Measurements from ENCODE around the gene RSPH1. TPM values are rescaled to one million over a fixed set of nuclear protein-coding genes. Genes with fewer than 3 reads are reported as not detected.

Gene RSPH1
- total and polyA plus RNA-seq, 4 donors = 0.09 to 0.17 (median 0.16) TPM; not detected in 1

- H3K4me1 ChIP-seq (ENCODE audit: control insufficient read depth in 4 of 4, insufficient read depth in 4 of 4, low read length in 3 of 4) = no peaks in the 10 kb centered on the region
- H3K4me3 ChIP-seq (ENCODE audit: low read depth in 1 of 3, low read length in 3 of 3) = no peak overlapping the region
- WGBS = 85% methylated on average over 6 of the region's 6 CpGs
Observed at GRCh38 chr21:42486072-42486471, 10.0 kb downstream of the RSPH1 start.

GRCh38 chr21:42484966-42485365, 11.1 kb downstream of the RSPH1 start:
- Histone ChIP-seq H3K36me3 (ENCODE audit: control insufficient read depth in 4 of 4, insufficient read depth in 3 of 4, low read depth in 1 of 4, low read length in 3 of 4) (no peaks in the 10 kb centered on the region), H3K4me3 (ENCODE audit: low read depth in 1 of 3, low read length in 3 of 3) (no peak overlapping the region)

More at GRCh38 chr21:42486072-42486471, 10.0 kb downstream of the RSPH1 start:
- Histone ChIP-seq H3K9me3 (ENCODE audit: control insufficient read depth in 4 of 4, low read length in 3 of 4) (no peaks in the 10 kb centered on the region), H3K27ac (ENCODE audit: low read depth in 1 of 2, low read length in 2 of 2) (no peak overlapping the region), H3K36me3 (ENCODE audit: control insufficient read depth in 4 of 4, insufficient read depth in 3 of 4, low read depth in 1 of 4, low read length in 3 of 4) (no peaks in the 10 kb centered on the region), H3K27me3 (ENCODE audit: control insufficient read depth in 4 of 4, insufficient read depth in 4 of 4, low read length in 3 of 4) (no peaks in the 10 kb centered on the region), H3K9ac (ENCODE audit: low read depth in 1 of 2, low read length in 2 of 2) (no peak overlapping the region)
- TF ChIP-seq HNF4A (conservative IDR thresholded peaks at IDR 0.05) (no peak), EGR1 (IDR thresholded peaks at IDR 0.05; ENCODE audit: low read depth in 2 of 2) (no peak), JUND (IDR thresholded peaks at IDR 0.05) (no peak), REST (IDR thresholded peaks at IDR 0.05) (no peak), MAX (IDR thresholded peaks at IDR 0.05) (no peak), GABPA (IDR thresholded peaks at IDR 0.05 in 1 of 2, conservative IDR thresholded peaks at IDR 0.05 in 1 of 2) (no peak), ATF3 (IDR thresholded peaks at IDR 0.05) (no peak), RXRA (IDR thresholded peaks at IDR 0.05) (no peak), FOXA2 (IDR thresholded peaks at IDR 0.05) (no peak), TAF1 (conservative IDR thresholded peaks at IDR 0.05) (no peak), FOXA1 (IDR thresholded peaks at IDR 0.05) (no peak), NR2F2 (IDR thresholded peaks at IDR 0.05) (no peak), SP1 (IDR thresholded peaks at IDR 0.05) (no peak)
- no peak for DNase-seq (ENCODE audit: low spot score)

More at GRCh38 chr21:42484966-42485365, 11.1 kb downstream of the RSPH1 start:
- no peaks in the 10 kb centered on the region for H3K27me3 ChIP-seq (ENCODE audit: control insufficient read depth in 4 of 4, insufficient read depth in 4 of 4, low read length in 3 of 4)
- no peak for DNase-seq (ENCODE audit: low spot score)
- H3K4me1 ChIP-seq (ENCODE audit: control insufficient read depth in 4 of 4, insufficient read depth in 4 of 4, low read length in 3 of 4) = no peaks in the 10 kb centered on the region
- 85% methylated on average over 7 of the region's 7 CpGs for WGBS
- H3K27ac ChIP-seq (ENCODE audit: low read depth in 1 of 2, low read length in 2 of 2) = no peak overlapping the region
- TF ChIP-seq RAD21 (IDR thresholded peaks at IDR 0.05) (no peak), FOXA1 (IDR thresholded peaks at IDR 0.05) (no peak), EGR1 (IDR thresholded peaks at IDR 0.05; ENCODE audit: low read depth in 2 of 2) (no peak), ZBTB33 (IDR thresholded peaks at IDR 0.05) (no peak), SP1 (IDR thresholded peaks at IDR 0.05) (no peak), REST (IDR thresholded peaks at IDR 0.05) (no peak), MAX (IDR thresholded peaks at IDR 0.05) (no peak), HNF4A (conservative IDR thresholded peaks at IDR 0.05) (no peak)
- H3K9ac ChIP-seq (ENCODE audit: low read depth in 1 of 2, low read length in 2 of 2) = no peak overlapping the region
- H3K9me3 ChIP-seq (ENCODE audit: control insufficient read depth in 4 of 4, low read length in 3 of 4) = no peaks in the 10 kb centered on the region
